SK-N-SH (cell line): ENCODE data around the gene ALDH4A1. TPM values are rescaled to one million over a fixed set of nuclear protein-coding genes. Genes with fewer than 3 reads are reported as not detected.

ENCODE experiments used
- CTCF ChIA-PET: fragments of 300-600, 350-600 bp; formaldehyde crosslinking; extraction: SDS; loops from one replicate; lab custom pipeline; 2021; lab: Yijun Ruan, JAX
- POLR2A ChIA-PET: fragments of 350-600 bp; sonication (Branson Sonifier 250); formaldehyde crosslinking; extraction: SDS; loops from one replicate; lab custom pipeline; 2020; ENCODE audit warnings: antibody characterized with exemption, inconsistent platforms; lab: Yijun Ruan, JAX
- DNase-seq: peaks from one replicate; pipeline ENCODE4 v3.0.0; 2012
- H2AFZ ChIP-seq: fragments of 200-600 bp; sonication (generic); 2 replicates; pipeline ENCODE4 v1.8.1; 2016; ENCODE audit warnings: antibody characterized with exemption, mild to moderate bottlenecking, low read depth
- H3F3A ChIP-seq: fragments of 200-600 bp; sonication (generic); replicated peaks from 2 replicates; pipeline ENCODE3; 2016; ENCODE audit warnings: antibody characterized with exemption, mild to moderate bottlenecking; ENCODE audit not compliant: insufficient read depth
- H3K27ac ChIP-seq, 2 experiments: fragments of 200-500 bp in 1 of 2; fragments of 200-600 bp in 1 of 2; sonication (Bioruptor generic) in 1 of 2; sonication (generic), shearing (Covaris generic) in 1 of 2; 2 replicates each; pipeline versions ENCODE4 v1.5.1 to v1.6.1; 2014 to 2016; ENCODE audit warnings: low read depth in 2 of 2, inconsistent platforms in 1 of 2, low read length in 1 of 2, mild to moderate bottlenecking in 1 of 2, mixed read lengths in 1 of 2
- H3K27me3 ChIP-seq: fragments of 200-600 bp; sonication (generic), shearing (Covaris generic); 2 replicates; pipeline ENCODE4 v1.6.1; 2016; ENCODE audit warnings: mixed run types; ENCODE audit not compliant: insufficient read depth
- H3K36me3 ChIP-seq, 2 experiments: fragments of 200-500 bp in 1 of 2; fragments of 200-600 bp in 1 of 2; sonication (Bioruptor generic) in 1 of 2; sonication (generic) in 1 of 2; replicated peaks in 1 of 2; 2 replicates each; pipeline versions ENCODE3 to v1.5.1; 2014 to 2016; ENCODE audit warnings: low read length in 1 of 2, mild to moderate bottlenecking in 1 of 2; ENCODE audit not compliant: insufficient read depth in 2 of 2, control insufficient read depth in 1 of 2
- H3K4me1 ChIP-seq, 2 experiments: fragments of 200-500 bp in 1 of 2; fragments of 200-600 bp in 1 of 2; sonication (Bioruptor generic) in 1 of 2; sonication (generic), shearing (Covaris generic) in 1 of 2; 2 replicates each; pipeline versions ENCODE4 v1.5.1 to v1.6.1; 2014 to 2016; ENCODE audit warnings: low read depth in 1 of 2, low read length in 1 of 2, mixed run types in 1 of 2; ENCODE audit not compliant: insufficient read depth in 2 of 2, control insufficient read depth in 1 of 2
- H3K4me2 ChIP-seq: fragments of 200-600 bp; sonication (generic), shearing (Covaris generic); 2 replicates; pipeline ENCODE4 v1.6.1; 2017; ENCODE audit warnings: mixed run types
- H3K4me3 ChIP-seq, 2 experiments: fragments of 200-500 bp in 1 of 2; fragments of 200-600 bp in 1 of 2; sonication (Bioruptor generic) in 1 of 2; sonication (generic), shearing (Covaris generic) in 1 of 2; 2 replicates each; pipeline versions ENCODE4 v1.5.1 to v1.8.1; 2014 to 2016; ENCODE audit warnings: low read depth in 2 of 2, inconsistent platforms in 1 of 2, low read length in 1 of 2, mild to moderate bottlenecking in 1 of 2, mixed read lengths in 1 of 2, moderate library complexity in 1 of 2
- H3K79me2 ChIP-seq: fragments of 200-600 bp; sonication (generic); 2 replicates; pipeline ENCODE4 v1.8.1; 2017; ENCODE audit warnings: mild to moderate bottlenecking; ENCODE audit not compliant: insufficient read depth
- H3K9ac ChIP-seq: fragments of 200-600 bp; sonication (generic); 2 replicates; pipeline ENCODE4 v1.6.1; 2017; ENCODE audit warnings: mixed run types
- H3K9me2 ChIP-seq: fragments of 200-600 bp; sonication (generic); 2 replicates; pipeline ENCODE4 v1.6.1; 2017; ENCODE audit warnings: mixed run types
- H3K9me3 ChIP-seq: fragments of 200-600 bp; sonication (generic); 2 replicates; pipeline ENCODE4 v1.6.1; 2017; ENCODE audit warnings: mixed run types, mild to moderate bottlenecking, moderate library complexity
- H4K20me1 ChIP-seq: fragments of 200-600 bp; sonication (generic); 2 replicates; pipeline ENCODE4 v1.6.1; 2017; ENCODE audit warnings: mild to moderate bottlenecking, mixed run types; ENCODE audit not compliant: insufficient read depth
- ELF1 ChIP-seq: IDR thresholded peaks from 2 replicates; pipeline ENCODE4 v1.4.0; 2012
- EP300 ChIP-seq, 2 experiments: IDR thresholded peaks; 2 replicates each; pipeline versions ENCODE4 v1.4.0 to v1.6.1; 2012; ENCODE audit warnings: borderline replicate concordance in 1 of 2, low read depth in 1 of 2, low read length in 1 of 2
- FOXJ3 ChIP-seq: sonication (generic); formaldehyde crosslinking; IDR thresholded peaks from 2 replicates; pipeline ENCODE4 v1.5.1; 2020; ENCODE audit warnings: mild to moderate bottlenecking, missing genetic modification reagents
- JUND ChIP-seq: IDR thresholded peaks from 2 replicates; pipeline ENCODE4 v1.4.0; 2012
- MEF2A ChIP-seq: IDR thresholded peaks from 2 replicates; pipeline ENCODE4 v1.4.0; 2012; ENCODE audit warnings: low read depth, borderline replicate concordance
- MXI1 ChIP-seq: IDR thresholded peaks from 2 replicates; pipeline ENCODE4 v1.6.1; 2012; ENCODE audit warnings: mild to moderate bottlenecking, low read depth, low read length, improper control_type of control experiment
- NFIC ChIP-seq: IDR thresholded peaks from 2 replicates; pipeline ENCODE4 v1.4.0; 2012; ENCODE audit warnings: borderline replicate concordance
- NRF1 ChIP-seq: IDR thresholded peaks from 2 replicates; pipeline ENCODE4 v1.6.1; 2012; ENCODE audit warnings: low read depth, mild to moderate bottlenecking, low read length
- RAD21 ChIP-seq: IDR thresholded peaks from 2 replicates; pipeline ENCODE4 v1.6.1; 2012; ENCODE audit warnings: mild to moderate bottlenecking, low read length
- RCOR1 ChIP-seq: fragments of 150-350 bp; IDR thresholded peaks from 2 replicates; pipeline ENCODE4 v1.6.1; 2017; ENCODE audit warnings: antibody characterized with exemption, low read length
- SIN3A ChIP-seq: IDR thresholded peaks from 2 replicates; pipeline ENCODE4 v1.6.1; 2012; ENCODE audit warnings: low read depth, mild to moderate bottlenecking, low read length, moderate library complexity, borderline replicate concordance
- SMC3 ChIP-seq: IDR thresholded peaks from 2 replicates; pipeline ENCODE4 v1.6.1; 2012; ENCODE audit warnings: low read depth, low read length, improper control_type of control experiment
- TEAD4 ChIP-seq: IDR thresholded peaks from 2 replicates; pipeline ENCODE4 v1.4.0; 2012; ENCODE audit warnings: mild to moderate bottlenecking, borderline replicate concordance; ENCODE audit not compliant: insufficient read depth
- YY1 ChIP-seq: IDR thresholded peaks from 2 replicates; pipeline ENCODE4 v1.4.0; 2012; ENCODE audit warnings: low read depth, mild to moderate bottlenecking
- WGBS: methylation state at CpG from one replicate; pipeline ENCODE4 v1.1.6; 2017; ENCODE audit warnings: low lambda C conversion rate; 5-methylcytosine and 5-hydroxymethylcytosine counted together
- polyA plus RNA-seq, 3 experiments: library from polyadenylated mRNA; depleted of rRNA; stranded (reverse); fragments of >200 nt; gene quantifications; 2 replicates each; pipeline ENCODE4 v1.2.3, GENCODE V29; 2012
- TF ChIP-seq, protein P1 (sequence below): fragments of 200-600 bp; sonication (generic); IDR thresholded peaks from 2 replicates; pipeline ENCODE4 v1.6.1; 2017; ENCODE audit warnings: antibody characterized with exemption, mild to moderate bottlenecking, moderate library complexity
- TF ChIP-seq, protein P2 (sequence below): IDR thresholded peaks from 2 replicates; pipeline ENCODE4 v1.4.0; 2012; ENCODE audit warnings: low read depth, borderline replicate concordance

ALDH4A1 gene
- polyA plus RNA-seq, 1 of the 3 experiments (the other 2 are of a cell fraction): 18.5 TPM

DNA sequence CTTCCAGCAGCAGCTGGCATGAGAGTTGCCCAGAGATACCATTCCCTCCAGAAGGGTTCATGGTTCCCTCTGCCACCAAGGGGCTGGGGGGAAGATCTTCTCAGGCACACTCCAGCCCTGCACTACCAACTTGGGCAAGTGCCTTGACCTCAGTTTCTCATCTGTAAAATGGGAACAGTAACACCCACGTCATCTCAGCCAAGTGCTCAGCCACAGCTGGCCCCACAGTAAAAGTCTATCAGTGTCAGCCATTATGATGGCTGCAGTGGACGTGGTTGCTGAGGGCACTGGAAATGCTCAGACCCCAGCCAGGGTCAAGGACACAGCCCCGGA is 26.6 kb downstream of the ALDH4A1 start (continued):
- TF ChIP-seq FOXJ3 (CRISPR knock-in tag): no peak
- TF ChIP-seq, all 33 proteins: peak for 0

DNA sequence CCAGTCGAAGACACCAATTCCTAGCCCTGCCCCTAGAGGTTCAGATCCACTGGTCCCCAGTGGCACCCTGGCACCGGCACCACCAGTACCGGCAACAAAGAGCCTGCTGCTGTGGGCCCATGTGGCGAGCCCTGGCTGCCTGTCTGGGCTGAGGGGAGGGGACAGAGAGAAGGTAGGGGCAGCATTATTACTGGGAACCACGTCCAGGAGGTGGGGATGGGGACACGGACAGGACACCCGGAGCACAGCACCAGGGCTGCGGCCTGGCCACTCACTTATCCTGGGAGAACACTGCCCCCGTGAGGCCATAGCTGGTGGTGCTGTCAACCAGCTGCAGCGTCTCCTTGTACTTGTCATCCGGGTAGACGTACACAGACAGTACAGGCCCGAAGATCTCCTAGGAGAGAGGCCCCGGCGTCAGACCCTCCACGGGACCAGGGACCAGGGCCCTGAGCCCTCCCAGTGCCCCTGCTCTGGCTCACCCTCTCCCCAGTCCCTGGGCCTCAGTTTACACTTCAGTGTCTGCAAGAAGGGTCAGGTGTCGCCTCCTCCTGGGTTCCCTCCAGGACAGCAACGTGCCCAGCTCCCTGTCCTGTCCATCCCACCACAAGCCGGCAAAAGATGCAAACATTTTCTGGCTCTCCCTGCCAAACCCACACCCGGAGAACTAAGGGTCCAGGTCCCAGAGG is 27.1 kb downstream of the ALDH4A1 start:
- Histone ChIP-seq H2AFZ (no peak overlapping the region), H3K9me2 (no peaks in the 10 kb centered on the region), H3F3A (no peaks in the 10 kb centered on the region), H3K4me1 (peaks cover 0 to 8% of the 10 kb centered on the region in 2 experiments; a peak in 1 of 4 replicates), H3K4me3 (no peak overlapping the region; a peak in 1 of 4 replicates), H3K9ac (no peak overlapping the region), H4K20me1 (no peaks in the 10 kb centered on the region), H3K79me2 (no peaks in the 10 kb centered on the region), H3K27ac (no peak overlapping the region), H3K36me3 (no peaks in the 10 kb centered on the region), H3K9me3 (no peaks in the 10 kb centered on the region), H3K27me3 (no peaks in the 10 kb centered on the region), H3K4me2 (no peak overlapping the region)
- TF ChIP-seq MXI1 (no peak), RAD21 (peak; percentile 93), SMC3 (peak; percentile 80), ELF1 (no peak), NRF1 (no peak), SIN3A (no peak), YY1 (no peak)
- TF ChIP-seq, protein P1, sequence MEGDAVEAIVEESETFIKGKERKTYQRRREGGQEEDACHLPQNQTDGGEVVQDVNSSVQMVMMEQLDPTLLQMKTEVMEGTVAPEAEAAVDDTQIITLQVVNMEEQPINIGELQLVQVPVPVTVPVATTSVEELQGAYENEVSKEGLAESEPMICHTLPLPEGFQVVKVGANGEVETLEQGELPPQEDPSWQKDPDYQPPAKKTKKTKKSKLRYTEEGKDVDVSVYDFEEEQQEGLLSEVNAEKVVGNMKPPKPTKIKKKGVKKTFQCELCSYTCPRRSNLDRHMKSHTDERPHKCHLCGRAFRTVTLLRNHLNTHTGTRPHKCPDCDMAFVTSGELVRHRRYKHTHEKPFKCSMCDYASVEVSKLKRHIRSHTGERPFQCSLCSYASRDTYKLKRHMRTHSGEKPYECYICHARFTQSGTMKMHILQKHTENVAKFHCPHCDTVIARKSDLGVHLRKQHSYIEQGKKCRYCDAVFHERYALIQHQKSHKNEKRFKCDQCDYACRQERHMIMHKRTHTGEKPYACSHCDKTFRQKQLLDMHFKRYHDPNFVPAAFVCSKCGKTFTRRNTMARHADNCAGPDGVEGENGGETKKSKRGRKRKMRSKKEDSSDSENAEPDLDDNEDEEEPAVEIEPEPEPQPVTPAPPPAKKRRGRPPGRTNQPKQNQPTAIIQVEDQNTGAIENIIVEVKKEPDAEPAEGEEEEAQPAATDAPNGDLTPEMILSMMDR: peak; percentile 80
- WGBS: 34% methylated on average over 12 of the region's 20 CpGs
- POLR2A ChIA-PET: no interaction called here
- peak; percentile 96 for DNase-seq
- CTCF ChIA-PET: interaction anchor here (0.6 to 25.9 kb wide), 54 partner anchors 8 to 629 kb away, joined by 3 to 350 read pairs (median 4); partner anchors contain the start of genes PAX7 and TAS1R2

DNA sequence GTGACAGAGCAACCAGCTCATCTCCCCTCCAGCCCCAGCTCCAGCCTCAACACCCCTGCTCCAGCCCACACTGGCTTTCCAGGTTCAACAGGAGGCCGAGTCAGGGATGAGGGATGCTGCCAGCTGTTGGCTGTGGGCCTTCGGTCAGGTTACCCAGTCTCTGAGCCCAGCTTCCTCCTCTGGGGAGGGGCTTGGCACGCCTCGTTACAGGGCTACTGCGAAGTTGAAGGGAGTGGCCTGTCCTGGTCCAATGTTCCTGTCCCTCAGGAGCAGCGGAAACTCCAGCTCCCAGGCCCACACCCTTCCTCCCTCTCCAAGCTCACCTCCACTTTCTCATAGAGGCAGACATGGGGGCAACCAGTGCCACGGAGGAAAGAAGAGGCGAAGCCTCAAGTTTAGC is 27.8 kb downstream of the ALDH4A1 start:
- Histone ChIP-seq H3K79me2 (no peaks in the 10 kb centered on the region), H3K36me3 (no peaks in the 10 kb centered on the region), H4K20me1 (no peaks in the 10 kb centered on the region), H3K4me3 (no peak overlapping the region), H3F3A (no peaks in the 10 kb centered on the region), H2AFZ (no peak overlapping the region), H3K27ac (no peak overlapping the region), H3K9ac (no peak overlapping the region), H3K9me2 (no peaks in the 10 kb centered on the region), H3K4me2 (no peak overlapping the region), H3K9me3 (no peaks in the 10 kb centered on the region), H3K4me1 (peaks cover 0 to 6% of the 10 kb centered on the region in 2 experiments; a peak in 1 of 4 replicates), H3K27me3 (no peaks in the 10 kb centered on the region)
- CTCF ChIA-PET: interaction anchor here (0.7 to 25.9 kb wide), 38 partner anchors 8 to 293 kb away, joined by 3 to 350 read pairs (median 5); partner anchors contain the start of genes PAX7 and TAS1R2
- WGBS: 89% methylated on average over 7 of the region's 8 CpGs
- POLR2A ChIA-PET: no interaction called here
- no peak for DNase-seq
- TF ChIP-seq, protein P2, sequence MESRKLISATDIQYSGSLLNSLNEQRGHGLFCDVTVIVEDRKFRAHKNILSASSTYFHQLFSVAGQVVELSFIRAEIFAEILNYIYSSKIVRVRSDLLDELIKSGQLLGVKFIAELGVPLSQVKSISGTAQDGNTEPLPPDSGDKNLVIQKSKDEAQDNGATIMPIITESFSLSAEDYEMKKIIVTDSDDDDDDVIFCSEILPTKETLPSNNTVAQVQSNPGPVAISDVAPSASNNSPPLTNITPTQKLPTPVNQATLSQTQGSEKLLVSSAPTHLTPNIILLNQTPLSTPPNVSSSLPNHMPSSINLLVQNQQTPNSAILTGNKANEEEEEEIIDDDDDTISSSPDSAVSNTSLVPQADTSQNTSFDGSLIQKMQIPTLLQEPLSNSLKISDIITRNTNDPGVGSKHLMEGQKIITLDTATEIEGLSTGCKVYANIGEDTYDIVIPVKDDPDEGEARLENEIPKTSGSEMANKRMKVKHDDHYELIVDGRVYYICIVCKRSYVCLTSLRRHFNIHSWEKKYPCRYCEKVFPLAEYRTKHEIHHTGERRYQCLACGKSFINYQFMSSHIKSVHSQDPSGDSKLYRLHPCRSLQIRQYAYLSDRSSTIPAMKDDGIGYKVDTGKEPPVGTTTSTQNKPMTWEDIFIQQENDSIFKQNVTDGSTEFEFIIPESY: no peak
- TF ChIP-seq MEF2A: no peak
- no peak for TF ChIP-seq FOXJ3 (CRISPR knock-in tag)
- no peak for TF ChIP-seq NFIC
- TF ChIP-seq JUND: no peak
- TF ChIP-seq TEAD4: no peak
- no peak for TF ChIP-seq RCOR1
- TF ChIP-seq EP300 (IDR thresholded peaks at IDR 0.05; ENCODE audit: borderline replicate concordance in 1 of 2, low read depth in 1 of 2, low read length in 1 of 2): no peak
